GM21381 (cell line): ENCODE measurements around the gene ELANE.

Experiments used
- ATAC-seq: cut with Tn5 transposase; IDR thresholded peaks from one replicate; pipeline ENCODE4 v1.9.1; 2021; ENCODE audit warnings: mild to moderate bottlenecking, moderate library complexity; ENCODE audit not compliant: unreplicated experiment

Gene ELANE

GRCh38 chr19:861141-861755 lies 9.1 kb downstream of the ELANE start:
- ATAC-seq: no peak

- ATAC-seq: no peak
These were observed 9.9 kb downstream of the ELANE start for GRCh38 chr19:861756-862580.

GRCh38 chr19:862581-863314 lies 10.6 kb downstream of the ELANE start:
- no peak for ATAC-seq

- no peak for ATAC-seq
These were observed 11.2 kb downstream of the ELANE start for GRCh38 chr19:863315-863620.

- no peak for ATAC-seq
These were observed 14.7 kb downstream of the ELANE start for GRCh38 chr19:866769-867300.

- ATAC-seq: no peak
These were observed 15.2 kb downstream of the ELANE start for GRCh38 chr19:867301-867793.

- ATAC-seq: no peak
These were observed 15.9 kb downstream of the ELANE start for GRCh38 chr19:867855-868457.

GRCh38 chr19:868458-869244 lies 16.5 kb downstream of the ELANE start:
- ATAC-seq: no peak

GRCh38 chr19:869245-870177 lies 17.4 kb downstream of the ELANE start:
- ATAC-seq: no peak

- no peak for ATAC-seq
These were observed 18.2 kb downstream of the ELANE start for GRCh38 chr19:870314-870713.

- no peak for ATAC-seq
These were observed 18.9 kb downstream of the ELANE start for GRCh38 chr19:870963-871401.

GRCh38 chr19:871446-872265 lies 19.6 kb downstream of the ELANE start:
- ATAC-seq: no peak

- ATAC-seq: no peak
These were observed 20.3 kb downstream of the ELANE start for GRCh38 chr19:872266-872951.

- ATAC-seq: no peak
These were observed 21.0 kb downstream of the ELANE start for GRCh38 chr19:873084-873483.

- no peak for ATAC-seq
These were observed 21.5 kb downstream of the ELANE start for GRCh38 chr19:873561-874041.

GRCh38 chr19:875265-875879 lies 23.3 kb downstream of the ELANE start:
- ATAC-seq: no peak

GRCh38 chr19:876089-876488 lies 24.0 kb downstream of the ELANE start:
- no peak for ATAC-seq
